Fibroblast of lung (primary cell): ENCODE data around the gene EYS. TPM values are rescaled to one million over a fixed set of nuclear protein-coding genes. Genes with fewer than 3 reads are reported as not detected.

ENCODE experiments used
- DNase-seq, 2 donors: peaks; one replicate each; pipeline versions ENCODE4 v3.0.0 to v3.0.0-alpha.2; 2010; ENCODE audit warnings: low read depth in 2 of 2
- H2AFZ ChIP-seq: 2 replicates; pipeline ENCODE4 v1.5.1; 2012; ENCODE audit warnings: low read length, control low read depth, inconsistent platforms
- H3K27ac ChIP-seq: 2 replicates; pipeline ENCODE4 v1.5.1; 2011; ENCODE audit warnings: low read length, control low read depth; ENCODE audit not compliant: insufficient read depth
- H3K27me3 ChIP-seq: 2 replicates; pipeline ENCODE4 v1.5.1; 2011; ENCODE audit warnings: mild to moderate bottlenecking, low read length; ENCODE audit not compliant: control insufficient read depth, insufficient read depth
- H3K36me3 ChIP-seq: 2 replicates; pipeline ENCODE4 v1.5.1; 2011; ENCODE audit warnings: low read length; ENCODE audit not compliant: control insufficient read depth, insufficient read depth
- H3K4me1 ChIP-seq: 2 replicates; pipeline ENCODE4 v1.5.1; 2011; ENCODE audit warnings: low read length; ENCODE audit not compliant: control insufficient read depth, insufficient read depth; ENCODE audit errors: extremely low read depth
- H3K4me2 ChIP-seq: 2 replicates; pipeline ENCODE4 v1.5.1; 2011; ENCODE audit warnings: low read length, control low read depth; ENCODE audit not compliant: insufficient read depth; ENCODE audit errors: extremely low read depth
- H3K4me3 ChIP-seq, 4 experiments: fragments of 200-600 bp in 1 of 4; sonication (generic) in 1 of 4; replicated peaks in 1 of 4; 2 replicates each; pipeline ENCODE4 v1.5.1; 2011 to 2016; ENCODE audit warnings: low read length in 4 of 4, low read depth in 3 of 4, mild to moderate bottlenecking in 3 of 4, control low read depth in 2 of 4, inconsistent platforms in 1 of 4, mixed read lengths in 1 of 4; ENCODE audit not compliant: insufficient read depth in 1 of 4; ENCODE audit errors: control extremely low read depth in 1 of 4
- H3K79me2 ChIP-seq: 2 replicates; pipeline ENCODE4 v1.5.1; 2012; ENCODE audit warnings: mild to moderate bottlenecking, low read length, inconsistent platforms; ENCODE audit not compliant: control insufficient read depth, insufficient read depth
- H3K9ac ChIP-seq: 2 replicates; pipeline ENCODE4 v1.5.1; 2011; ENCODE audit warnings: mild to moderate bottlenecking, low read length, control low read depth; ENCODE audit not compliant: insufficient read depth
- H3K9me3 ChIP-seq: 2 replicates; pipeline ENCODE4 v1.5.1; 2012; ENCODE audit warnings: low read depth, low read length; ENCODE audit not compliant: control insufficient read depth, insufficient read depth
- H4K20me1 ChIP-seq: 2 replicates; pipeline ENCODE4 v1.5.1; 2011; ENCODE audit warnings: low read length; ENCODE audit not compliant: control insufficient read depth, insufficient read depth; ENCODE audit errors: extremely low read depth
- CTCF ChIP-seq, 2 donors: IDR thresholded peaks in 1 of 2; conservative IDR thresholded peaks in 1 of 2; 1 replicate in 1 of 2; 2 replicates in 1 of 2; pipeline ENCODE4 v1.5.1; 2011 to 2012; ENCODE audit warnings: low read length in 2 of 2, control low read depth in 1 of 2, inconsistent platforms in 1 of 2, low read depth in 1 of 2, mild to moderate bottlenecking in 1 of 2
- EZH2 ChIP-seq: IDR thresholded peaks from 2 replicates; pipeline ENCODE4 v1.5.1; 2012; ENCODE audit warnings: low read length, control low read depth, mild to moderate bottlenecking; ENCODE audit errors: missing control alignments
- polyA plus RNA-seq, 2 donors: library from polyadenylated mRNA; depleted of rRNA in 1 of 2; stranded (reverse) in 1 of 2; unstranded in 1 of 2; fragments of >200 nt; gene quantifications; 2 replicates each; pipeline ENCODE4 v1.2.1, GENCODE V29; 2011 to 2012; ENCODE audit warnings: missing spikeins in 1 of 2
- total RNA-seq: library from RNA; depleted of rRNA; stranded (reverse); fragments of >200 nt; gene quantifications from 2 replicates; pipeline ENCODE4 v1.2.1, GENCODE V29; 2014

Gene EYS
- total and polyA plus RNA-seq, 2 donors (not counting 1 experiment from before 2014, with no cell fraction given): under 0.01 TPM; not detected in 1

- DNase-seq: peak; percentile 1 to 20
- H3K9me3 ChIP-seq: no peaks in the 10 kb centered on the region
- no peak overlapping the region for H3K4me2 ChIP-seq
These were observed 1413.7 kb downstream of the EYS start for GRCh38 chr6:64293298-64293697.

GRCh38 chr6:64290867-64291266, 1416.2 kb downstream of the EYS start:
- H3K9me3 ChIP-seq: no peaks in the 10 kb centered on the region
- H3K27ac ChIP-seq: no peak overlapping the region
- no peak overlapping the region for H2AFZ ChIP-seq
- H3K9ac ChIP-seq: no peak overlapping the region
- no peaks in the 10 kb centered on the region for H3K4me1 ChIP-seq
- no peaks in the 10 kb centered on the region for H3K27me3 ChIP-seq
- no peak overlapping the region for H3K4me2 ChIP-seq
- H3K4me3 ChIP-seq: no peak overlapping the region
- H3K79me2 ChIP-seq: no peaks in the 10 kb centered on the region
- DNase-seq: no peak
- TF ChIP-seq EZH2 (no peak), CTCF (conservative IDR thresholded peaks at IDR 0.05 in 1 of 2, IDR thresholded peaks at IDR 0.05 in 1 of 2; ENCODE audit: low read depth in 1 of 2, low read length in 2 of 2) (no peak)
- no peaks in the 10 kb centered on the region for H3K36me3 ChIP-seq
- no peaks in the 10 kb centered on the region for H4K20me1 ChIP-seq

More at GRCh38 chr6:64293298-64293697, 1413.7 kb downstream of the EYS start:
- H3K4me1 ChIP-seq: no peaks in the 10 kb centered on the region
- TF ChIP-seq CTCF (conservative IDR thresholded peaks at IDR 0.05 in 1 of 2, IDR thresholded peaks at IDR 0.05 in 1 of 2; ENCODE audit: low read depth in 1 of 2, low read length in 2 of 2): no peak
- TF ChIP-seq EZH2: no peak
- no peak overlapping the region for H3K27ac ChIP-seq
- H3K4me3 ChIP-seq: no peak overlapping the region
- H3K36me3 ChIP-seq: no peaks in the 10 kb centered on the region
- no peak overlapping the region for H3K9ac ChIP-seq
- no peak overlapping the region for H2AFZ ChIP-seq
- H3K27me3 ChIP-seq: no peaks in the 10 kb centered on the region
- H4K20me1 ChIP-seq: no peaks in the 10 kb centered on the region
- no peaks in the 10 kb centered on the region for H3K79me2 ChIP-seq

- H3K9me3 ChIP-seq: no peaks in the 10 kb centered on the region
- TF ChIP-seq CTCF (conservative IDR thresholded peaks at IDR 0.05 in 1 of 2, IDR thresholded peaks at IDR 0.05 in 1 of 2; ENCODE audit: low read depth in 1 of 2, low read length in 2 of 2): no peak
- TF ChIP-seq EZH2: no peak
- no peaks in the 10 kb centered on the region for H3K4me1 ChIP-seq
- no peaks in the 10 kb centered on the region for H3K79me2 ChIP-seq
- no peak overlapping the region for H3K27ac ChIP-seq
- no peaks in the 10 kb centered on the region for H4K20me1 ChIP-seq
- DNase-seq: no peak
- H3K36me3 ChIP-seq: no peaks in the 10 kb centered on the region
- H2AFZ ChIP-seq: no peak overlapping the region
- H3K9ac ChIP-seq: no peak overlapping the region
- H3K4me2 ChIP-seq: no peak overlapping the region
- H3K27me3 ChIP-seq: no peaks in the 10 kb centered on the region
- no peak overlapping the region for H3K4me3 ChIP-seq
These were observed 1417.1 kb downstream of the EYS start for GRCh38 chr6:64289931-64290330.
